BJ (cell line): ENCODE results near the gene EFNA5. TPM values are rescaled to one million over a fixed set of nuclear protein-coding genes. Genes with fewer than 3 reads are reported as not detected.

Experiments used
- CTCF ChIA-PET: fragments of 350-600 bp; formaldehyde crosslinking; extraction: SDS; loops from one replicate; lab custom pipeline; 2021; ENCODE audit warnings: antibody characterized with exemption, inconsistent platforms; lab: Yijun Ruan, JAX
- POLR2A ChIA-PET: fragments of 300-600 bp; sonication (Branson Sonifier 250); formaldehyde crosslinking; extraction: SDS; loops from one replicate; lab custom pipeline; 2021; ENCODE audit warnings: antibody characterized with exemption; lab: Charles Lee
- DNase-seq: peaks from one replicate; pipeline ENCODE4 v3.0.0-alpha.2; 2011; ENCODE audit warnings: low read depth
- H3K27me3 ChIP-seq: 2 replicates; pipeline ENCODE4 v1.6.0; 2011; ENCODE audit warnings: low read length; ENCODE audit not compliant: control insufficient read depth, insufficient read depth
- H3K36me3 ChIP-seq: 2 replicates; pipeline ENCODE4 v1.5.1; 2011; ENCODE audit warnings: low read length; ENCODE audit not compliant: control insufficient read depth, insufficient read depth
- H3K4me3 ChIP-seq: 2 replicates; pipeline ENCODE4 v1.5.1; 2011; ENCODE audit warnings: low read depth, mild to moderate bottlenecking, control low read depth, low read length
- polyA plus RNA-seq: library from polyadenylated mRNA; depleted of rRNA; stranded (reverse); fragments of >200 nt; gene quantifications from 2 replicates; pipeline ENCODE4 v1.2.3, GENCODE V29; 2011
- TF ChIP-seq, protein P1 (sequence below): IDR thresholded peaks from 2 replicates; pipeline ENCODE4 v1.5.1; 2011; ENCODE audit warnings: low read depth, mild to moderate bottlenecking, control low read depth, inconsistent platforms, low read length, moderate library complexity; ENCODE audit not compliant: insufficient read depth

Gene EFNA5
- polyA plus RNA-seq, 1 experiment = 0.67 TPM

DNA sequence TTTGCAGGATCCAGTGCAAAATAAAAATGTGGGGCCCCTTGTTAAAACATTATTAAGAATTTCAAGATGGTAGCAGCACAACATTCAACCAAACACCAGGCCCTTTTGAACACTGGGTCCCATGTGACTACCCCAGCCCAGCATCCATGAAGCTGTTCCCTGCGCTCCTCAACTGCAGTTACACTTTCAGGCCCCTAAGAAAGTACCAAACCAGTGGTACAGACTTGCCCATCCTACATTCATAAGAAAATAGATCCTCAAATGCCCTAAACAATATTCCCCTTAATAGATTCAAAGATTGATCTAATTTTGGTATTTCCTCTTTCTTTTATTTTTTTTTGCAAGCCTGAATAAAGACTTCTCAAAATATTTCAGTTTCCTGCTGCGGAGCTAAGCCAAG is 201.7 kb downstream of the EFNA5 start:
- TF ChIP-seq, protein P1, sequence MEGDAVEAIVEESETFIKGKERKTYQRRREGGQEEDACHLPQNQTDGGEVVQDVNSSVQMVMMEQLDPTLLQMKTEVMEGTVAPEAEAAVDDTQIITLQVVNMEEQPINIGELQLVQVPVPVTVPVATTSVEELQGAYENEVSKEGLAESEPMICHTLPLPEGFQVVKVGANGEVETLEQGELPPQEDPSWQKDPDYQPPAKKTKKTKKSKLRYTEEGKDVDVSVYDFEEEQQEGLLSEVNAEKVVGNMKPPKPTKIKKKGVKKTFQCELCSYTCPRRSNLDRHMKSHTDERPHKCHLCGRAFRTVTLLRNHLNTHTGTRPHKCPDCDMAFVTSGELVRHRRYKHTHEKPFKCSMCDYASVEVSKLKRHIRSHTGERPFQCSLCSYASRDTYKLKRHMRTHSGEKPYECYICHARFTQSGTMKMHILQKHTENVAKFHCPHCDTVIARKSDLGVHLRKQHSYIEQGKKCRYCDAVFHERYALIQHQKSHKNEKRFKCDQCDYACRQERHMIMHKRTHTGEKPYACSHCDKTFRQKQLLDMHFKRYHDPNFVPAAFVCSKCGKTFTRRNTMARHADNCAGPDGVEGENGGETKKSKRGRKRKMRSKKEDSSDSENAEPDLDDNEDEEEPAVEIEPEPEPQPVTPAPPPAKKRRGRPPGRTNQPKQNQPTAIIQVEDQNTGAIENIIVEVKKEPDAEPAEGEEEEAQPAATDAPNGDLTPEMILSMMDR = no peak
- no peak overlapping the region for H3K4me3 ChIP-seq
- no peak for DNase-seq
- no peaks in the 10 kb centered on the region for H3K36me3 ChIP-seq
- CTCF ChIA-PET = no interaction called here
- POLR2A ChIA-PET = interaction anchor here (0.6 kb wide), 1 partner anchor 45 kb away, joined by 5 read pairs; no protein-coding TSS in a partner anchor
- H3K27me3 ChIP-seq = peaks cover 3% of the 10 kb centered on the region; the same call in 1 of the 2 replicates

DNA sequence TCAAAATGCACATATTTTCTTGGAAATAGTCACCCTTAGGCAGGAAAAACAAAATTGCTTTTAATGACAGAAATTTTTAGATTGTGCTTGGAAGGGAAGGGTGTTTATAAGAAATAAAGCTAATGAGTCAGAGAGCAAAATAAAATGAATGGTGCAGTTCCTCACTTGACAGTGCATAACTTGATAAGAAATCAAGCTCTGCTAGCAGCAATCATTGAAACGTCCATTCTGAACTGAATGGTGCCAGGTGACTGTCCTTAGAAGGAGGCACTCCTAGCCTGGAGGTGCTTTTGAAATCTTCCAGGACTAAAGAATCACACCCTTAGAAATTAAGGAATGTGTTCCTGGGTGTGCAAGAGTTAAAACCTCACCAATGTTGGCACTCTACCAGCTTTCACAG is 202.5 kb downstream of the EFNA5 start:
- TF ChIP-seq, protein P1 = no peak
- no peak for DNase-seq
- Histone ChIP-seq H3K4me3 (no peak overlapping the region), H3K36me3 (no peaks in the 10 kb centered on the region), H3K27me3 (peaks cover 4% of the 10 kb centered on the region; the same call in 1 of the 2 replicates)
- CTCF ChIA-PET = interaction anchor here (0.6 kb wide), 1 partner anchor 16 kb away, joined by 3 read pairs; no protein-coding TSS in a partner anchor
- POLR2A ChIA-PET = no interaction called here

DNA sequence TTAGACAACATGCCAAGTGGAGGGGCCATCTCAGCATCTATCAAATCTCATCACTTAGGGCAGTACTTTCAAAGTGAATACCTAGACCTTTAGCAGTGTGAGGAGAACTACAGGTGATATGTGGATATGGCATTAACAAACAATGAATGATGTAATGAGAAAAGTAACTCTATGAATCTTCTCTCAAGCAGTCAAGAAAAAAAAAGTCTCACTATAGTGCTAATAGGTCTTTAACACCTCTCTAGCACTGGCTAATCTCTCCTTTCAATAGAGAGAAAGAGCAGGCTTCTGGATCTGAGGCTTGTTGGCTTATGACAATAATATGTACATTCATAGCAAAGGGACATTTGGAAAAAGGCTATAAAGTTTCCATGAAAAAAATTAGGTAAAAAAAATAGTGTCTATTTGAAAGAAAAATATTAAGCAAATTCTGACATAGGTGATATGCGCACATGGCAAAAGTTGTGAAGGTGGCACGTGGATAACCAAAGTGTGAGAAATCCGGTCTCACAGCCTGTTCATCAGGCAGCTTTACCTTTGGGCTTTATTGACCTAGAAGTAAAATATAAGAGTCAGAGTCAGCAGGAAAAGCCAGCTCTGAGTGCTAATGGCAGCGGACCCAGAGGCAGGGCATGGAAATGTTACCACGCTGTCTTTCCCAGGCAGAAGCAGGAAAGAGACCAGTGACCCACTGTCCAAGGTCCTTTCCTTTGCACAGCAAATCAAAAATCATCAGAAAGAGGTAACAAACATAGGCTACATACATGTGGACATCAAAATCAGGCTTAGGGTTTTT is 203.4 kb downstream of the EFNA5 start:
- no peak for DNase-seq
- ChIA-PET POLR2A (no interaction called here), CTCF (interaction anchor here (0.7 kb wide), 1 partner anchor 91 kb away, joined by 3 read pairs; no protein-coding TSS in a partner anchor)
- H3K27me3 ChIP-seq = peaks cover 5% of the 10 kb centered on the region
- TF ChIP-seq, protein P1 = no peak
- no peak overlapping the region for H3K4me3 ChIP-seq
- no peaks in the 10 kb centered on the region for H3K36me3 ChIP-seq

DNA sequence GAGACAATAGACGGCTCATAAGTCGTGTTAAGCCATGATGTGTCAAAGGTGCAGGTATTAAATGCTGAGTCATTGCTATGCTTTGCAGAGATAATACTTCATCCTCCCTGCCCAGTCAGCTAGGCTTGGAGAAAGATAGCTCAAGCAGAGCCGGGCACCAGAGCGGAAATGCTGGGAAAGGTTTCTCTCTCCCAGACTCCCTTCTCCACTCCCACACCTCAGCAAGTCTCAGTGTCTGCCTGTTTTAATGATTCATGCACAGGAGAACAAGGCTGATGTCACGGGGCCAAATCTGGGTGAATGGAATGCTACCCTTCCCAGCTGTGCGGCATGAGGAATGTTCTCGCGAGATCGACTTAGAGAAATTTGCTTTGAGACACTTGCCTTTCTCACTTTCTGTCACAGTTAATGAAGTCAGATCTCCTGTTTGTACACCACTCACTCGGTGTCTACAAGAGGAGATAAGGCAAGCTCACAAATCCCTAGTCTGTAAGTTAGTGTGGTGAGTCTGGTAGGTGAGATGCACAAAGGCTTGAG is 204.4 kb downstream of the EFNA5 start:
- Histone ChIP-seq H3K36me3 (no peaks in the 10 kb centered on the region), H3K4me3 (no peak overlapping the region), H3K27me3 (peaks cover 8% of the 10 kb centered on the region)
- TF ChIP-seq, protein P1 = no peak
- ChIA-PET POLR2A (no interaction called here), CTCF (interaction anchor here (0.7 kb wide), 1 partner anchor 92 kb away, joined by 3 read pairs; no protein-coding TSS in a partner anchor)
- DNase-seq = no peak

DNA sequence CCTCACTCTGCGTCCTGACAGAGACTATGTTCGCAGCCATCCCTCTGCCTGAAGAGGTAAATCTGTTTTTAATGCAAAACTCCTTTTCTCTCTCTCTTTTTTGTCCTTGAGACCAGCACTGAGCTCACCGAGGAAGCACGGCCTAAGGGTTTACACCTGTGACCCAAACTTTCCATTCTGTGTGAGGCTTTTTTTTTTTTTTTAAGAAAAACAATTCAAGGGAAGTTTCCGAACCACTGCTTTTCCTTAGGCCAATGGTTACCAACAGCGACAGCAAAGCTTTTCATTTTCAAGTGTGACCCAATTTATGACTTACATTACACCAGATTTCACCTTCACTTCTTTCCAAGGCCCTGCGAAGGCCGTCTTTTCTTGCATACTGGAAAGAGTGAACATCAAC is 205.9 kb downstream of the EFNA5 start:
- POLR2A ChIA-PET = no interaction called here
- Histone ChIP-seq H3K4me3 (no peak overlapping the region), H3K36me3 (no peaks in the 10 kb centered on the region), H3K27me3 (peaks cover 8% of the 10 kb centered on the region)
- CTCF ChIA-PET = interaction anchor here (1.3 kb wide), 1 partner anchor 107 kb away, joined by 4 read pairs; no protein-coding TSS in a partner anchor
- DNase-seq = no peak
- TF ChIP-seq, protein P1 = no peak
